GM19099 (cell line): ENCODE measurements around the gene USP40.

Source experiments
- POLR2A ChIP-seq: IDR thresholded peaks from 3 replicates; pipeline ENCODE4 v1.6.1; 2011; ENCODE audit warnings: low read depth; ENCODE audit not compliant: insufficient read length; ENCODE audit errors: extremely low read depth

Gene USP40

DNA sequence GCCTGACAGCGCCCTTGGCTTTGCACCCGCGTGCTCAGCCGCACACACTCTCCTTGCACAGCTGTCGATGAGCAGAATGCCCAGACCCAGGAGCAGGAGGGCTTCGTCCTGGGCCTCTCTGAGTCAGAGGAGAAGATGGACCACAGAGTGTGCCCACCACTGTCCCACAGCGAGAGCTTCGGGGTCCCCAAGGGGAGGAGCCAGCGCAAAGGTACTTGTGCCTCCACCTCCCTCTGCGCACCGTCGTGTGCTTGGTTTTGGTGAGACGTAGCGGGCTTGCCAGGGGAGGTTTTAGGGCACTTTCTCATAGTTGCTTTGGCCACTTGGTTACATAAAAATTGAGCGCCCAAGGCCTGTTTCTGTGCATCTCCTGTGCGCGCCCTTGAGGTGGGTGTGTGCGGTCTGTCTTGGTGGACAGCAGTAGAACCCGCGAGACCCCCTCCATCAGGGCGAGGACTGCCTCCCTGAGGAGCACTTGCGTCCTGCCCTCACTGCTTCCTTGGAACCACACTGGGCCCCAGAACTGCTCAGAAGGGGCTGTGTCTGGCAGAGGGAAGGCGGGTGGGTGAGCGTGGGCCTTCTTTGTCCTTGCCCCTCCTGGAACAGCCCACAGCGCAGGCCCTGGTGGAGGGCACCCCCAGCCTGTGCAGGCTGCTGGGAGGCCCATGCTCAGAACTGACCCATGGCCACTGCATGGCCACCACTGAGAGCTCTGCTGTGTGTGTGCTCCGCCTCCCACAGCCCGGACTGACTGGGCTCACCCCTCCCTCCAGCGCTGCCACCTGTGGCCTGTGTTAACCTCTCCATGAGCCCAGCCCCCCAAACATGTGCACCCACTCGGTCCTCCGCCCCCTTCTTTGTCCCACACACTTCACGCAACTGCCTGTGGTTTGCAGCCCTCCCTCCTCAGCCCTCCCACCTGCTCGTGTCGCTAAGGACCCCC lies 116.4 kb downstream of the USP40 start:
- no peak for TF ChIP-seq POLR2A

DNA sequence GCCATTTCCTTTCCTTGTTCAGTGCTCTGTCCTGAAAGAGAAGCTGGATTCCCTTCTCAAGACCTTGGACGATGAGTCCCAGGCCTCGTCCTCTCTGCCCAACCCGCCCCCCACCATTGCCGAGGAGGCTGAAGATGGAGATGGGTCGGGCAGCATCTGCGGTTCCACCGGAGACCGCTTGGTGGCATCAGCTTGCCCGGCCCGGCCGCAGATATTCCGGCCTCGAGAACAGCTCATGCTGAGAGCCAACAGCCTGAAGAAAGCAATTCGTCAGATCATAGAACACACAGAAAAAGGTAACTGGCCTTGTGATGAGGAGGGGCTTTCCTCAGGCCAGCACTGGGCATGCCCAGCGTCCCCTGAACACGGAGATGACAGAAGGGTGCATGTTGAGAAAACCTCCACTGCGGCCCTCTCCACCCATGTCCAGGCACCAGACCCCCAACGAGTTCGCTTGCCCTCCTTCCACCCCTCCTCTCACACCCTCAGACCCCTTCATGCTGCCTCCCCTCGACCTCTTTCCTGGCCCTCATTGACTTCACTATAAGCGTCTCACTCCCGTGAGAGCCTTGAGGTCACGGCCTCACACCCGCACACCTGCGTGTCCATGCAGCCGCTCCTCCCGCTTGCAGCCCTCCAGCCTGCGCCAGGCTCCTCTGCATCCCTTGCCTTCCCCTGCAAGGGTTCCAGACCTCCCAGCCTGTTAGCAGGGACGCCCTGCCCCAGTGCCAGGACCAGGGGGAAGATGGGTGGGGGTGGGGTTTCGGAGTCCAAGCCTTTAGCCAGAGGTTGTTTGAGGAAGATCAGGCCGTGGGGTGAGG lies 117.3 kb downstream of the USP40 start:
- no peak for TF ChIP-seq POLR2A

DNA sequence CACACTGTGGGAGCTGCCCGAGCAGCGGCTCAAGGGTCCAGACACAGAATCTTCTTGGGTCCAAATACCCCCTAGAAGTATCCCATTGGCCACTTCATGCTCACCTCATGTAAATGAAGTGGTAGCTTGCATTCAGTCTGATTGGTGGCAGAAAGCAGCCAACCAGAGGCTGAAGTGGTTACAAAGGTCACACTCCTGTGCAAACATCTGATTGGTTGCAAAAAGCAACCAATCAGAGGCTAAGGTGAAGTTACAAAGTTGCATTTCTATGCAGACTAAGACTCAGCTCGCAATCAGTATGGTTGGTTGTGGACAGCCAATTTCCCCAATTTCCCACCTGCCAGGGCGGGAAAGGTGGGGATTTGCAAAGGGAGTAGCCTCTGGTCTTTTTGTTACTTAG lies 118.0 kb downstream of the USP40 start:
- no peak for TF ChIP-seq POLR2A

DNA sequence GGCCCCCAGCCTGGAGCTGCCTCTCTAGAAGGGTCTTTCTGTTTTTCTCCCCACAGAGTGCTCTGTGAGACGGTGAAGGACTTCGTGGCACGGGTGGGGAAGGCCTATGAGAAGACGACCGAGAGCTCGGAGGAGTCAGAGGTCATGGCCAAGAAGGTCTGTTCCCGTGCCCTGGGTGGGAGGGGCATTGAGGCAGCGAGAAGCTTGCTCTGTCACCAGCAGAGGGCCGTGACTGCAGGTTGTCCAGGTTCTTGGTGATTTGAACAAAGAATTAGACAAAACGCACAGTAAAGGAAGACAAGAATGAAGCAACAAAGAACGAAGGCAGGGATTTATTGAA lies 118.4 kb downstream of the USP40 start:
- no peak for TF ChIP-seq POLR2A

DNA sequence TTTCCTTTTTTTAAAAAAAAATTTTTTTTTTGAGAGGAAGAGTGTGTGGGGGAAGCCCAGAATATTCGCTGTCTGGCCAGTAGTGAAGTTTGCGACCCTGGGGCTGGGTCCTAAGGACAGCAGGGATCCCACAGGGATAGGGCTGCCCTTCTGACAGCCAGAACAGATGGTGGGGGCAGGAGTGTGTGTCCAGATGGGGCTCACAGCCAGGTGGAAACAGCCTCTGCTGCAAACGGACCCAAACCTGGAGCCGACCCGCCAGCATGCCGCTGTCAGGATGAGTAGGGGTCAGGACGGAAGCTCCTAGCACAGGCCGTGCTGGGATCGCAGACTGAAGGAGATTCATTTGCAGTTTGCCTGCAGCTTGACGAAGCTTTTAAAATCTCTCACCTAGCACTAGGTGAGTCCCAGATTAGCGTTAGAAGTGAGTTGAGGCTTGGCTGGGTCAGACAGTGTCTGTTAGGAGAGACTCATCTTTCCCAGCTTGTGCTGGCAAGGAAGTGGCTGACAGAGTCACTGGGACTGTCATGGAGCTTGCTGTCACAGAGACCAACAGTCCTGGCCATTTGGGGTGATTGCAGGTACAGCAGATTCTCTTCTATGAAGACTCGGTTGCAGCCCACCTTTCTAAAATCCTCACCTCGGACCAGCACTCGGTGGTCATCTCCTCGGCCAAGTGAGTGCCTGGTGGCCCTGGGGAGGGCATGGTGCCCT lies 118.9 kb downstream of the USP40 start:
- no peak for TF ChIP-seq POLR2A

DNA sequence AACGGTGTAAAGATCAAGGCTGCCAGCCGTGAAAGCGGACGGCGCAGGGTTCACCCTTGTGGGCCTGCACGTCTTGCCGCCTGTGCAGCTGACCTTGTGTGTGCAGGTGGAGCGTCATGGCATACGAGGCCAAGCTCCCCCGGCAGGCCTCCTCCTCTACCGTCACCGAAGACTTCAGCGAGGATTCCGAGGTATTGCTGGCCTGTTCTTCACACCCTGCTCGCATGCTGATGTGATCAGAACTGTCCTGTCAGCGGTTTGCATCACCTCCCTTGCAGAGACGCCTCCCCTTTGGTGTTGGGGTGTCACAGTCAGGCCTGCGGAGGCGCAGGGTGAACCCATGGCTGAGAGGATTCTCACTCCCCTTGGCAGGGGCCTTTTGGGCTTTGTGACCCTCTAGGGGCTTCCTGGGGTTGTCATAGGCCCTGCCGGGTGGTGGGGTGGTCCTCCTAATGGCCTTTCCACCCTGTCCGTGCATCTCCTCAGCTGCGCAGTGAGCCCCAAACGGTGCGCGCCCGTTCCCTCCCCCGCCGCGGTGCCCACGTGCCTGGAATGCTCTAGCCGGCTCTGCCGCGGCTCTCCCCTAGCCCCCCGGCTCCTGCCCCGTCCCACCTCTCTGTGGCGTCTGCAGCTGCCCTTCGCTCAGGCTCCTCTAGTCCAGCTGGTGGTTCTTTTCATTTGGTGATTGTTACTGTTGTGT lies 119.8 kb downstream of the USP40 start:
- TF ChIP-seq POLR2A = no peak

DNA sequence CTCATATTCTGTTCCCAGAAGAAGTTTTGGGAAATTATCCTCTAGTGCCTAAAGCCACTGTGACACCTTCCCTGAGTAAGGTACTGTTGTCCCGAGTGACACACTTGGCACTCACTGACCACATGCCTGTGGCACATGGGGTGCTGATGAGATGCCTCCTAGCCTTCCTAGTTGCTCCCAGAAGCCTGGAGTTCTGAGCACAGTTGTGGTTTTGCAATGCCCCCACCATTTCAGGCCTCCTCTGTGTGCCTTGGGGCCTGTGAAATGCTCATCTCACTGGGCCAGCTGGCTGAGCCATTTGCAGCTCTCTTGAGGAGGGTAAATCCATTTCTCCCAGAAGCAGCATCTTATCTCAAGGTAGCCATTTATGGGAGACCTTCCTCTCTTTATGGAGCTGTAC lies 120.5 kb downstream of the USP40 start:
- no peak for TF ChIP-seq POLR2A

DNA sequence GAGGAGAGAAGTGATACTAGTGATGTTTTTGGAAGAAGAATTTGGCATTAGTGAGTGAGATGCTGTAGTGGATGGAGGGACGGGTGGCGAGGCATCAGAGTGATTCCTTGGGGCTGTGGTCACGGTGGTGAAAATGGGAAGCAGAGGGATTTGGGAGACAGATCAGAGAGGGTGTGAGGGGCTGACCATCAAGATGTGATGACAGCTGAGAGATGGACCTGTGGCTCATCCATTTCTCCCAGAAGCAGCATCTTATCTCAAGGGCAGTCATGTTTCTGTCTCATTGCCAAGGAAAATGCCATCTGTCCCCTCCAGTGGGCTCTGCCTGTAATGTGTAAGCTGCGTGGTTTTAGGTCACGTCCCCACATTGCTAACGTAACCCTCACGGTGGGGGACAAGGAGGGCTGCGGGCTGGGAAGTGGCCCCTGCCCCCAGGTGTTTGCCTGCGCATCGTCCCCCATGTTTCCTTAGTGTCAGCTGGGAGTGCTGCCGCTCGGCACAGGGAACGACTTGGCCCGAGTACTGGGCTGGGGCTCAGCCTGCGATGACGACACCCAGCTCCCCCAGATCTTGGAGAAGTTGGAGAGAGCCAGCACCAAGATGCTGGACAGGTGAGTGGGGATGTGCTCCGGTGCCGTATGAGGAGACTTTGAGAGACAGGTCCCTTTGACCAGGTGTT lies 121.3 kb downstream of the USP40 start:
- TF ChIP-seq POLR2A = no peak

DNA sequence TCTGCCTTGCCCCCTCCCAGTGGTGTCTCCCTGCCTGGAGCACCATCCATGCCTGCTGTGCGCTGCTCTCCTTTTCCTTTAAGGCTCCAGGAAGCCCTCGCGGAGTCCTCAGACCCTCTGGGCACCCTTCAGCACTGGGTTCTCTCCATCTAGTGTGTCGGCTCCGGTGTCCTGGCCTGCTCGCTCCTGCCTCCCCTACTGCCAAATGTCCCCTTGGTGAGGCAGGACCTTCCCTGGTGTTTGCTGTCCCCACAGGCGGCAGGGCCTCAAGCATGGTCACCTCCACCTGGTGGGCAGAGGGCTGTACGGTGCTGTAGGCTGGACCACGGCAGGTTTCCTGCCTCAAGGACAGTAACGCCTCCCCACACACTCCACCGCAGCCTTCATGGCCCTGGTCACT lies 122.1 kb downstream of the USP40 start:
- no peak for TF ChIP-seq POLR2A

DNA sequence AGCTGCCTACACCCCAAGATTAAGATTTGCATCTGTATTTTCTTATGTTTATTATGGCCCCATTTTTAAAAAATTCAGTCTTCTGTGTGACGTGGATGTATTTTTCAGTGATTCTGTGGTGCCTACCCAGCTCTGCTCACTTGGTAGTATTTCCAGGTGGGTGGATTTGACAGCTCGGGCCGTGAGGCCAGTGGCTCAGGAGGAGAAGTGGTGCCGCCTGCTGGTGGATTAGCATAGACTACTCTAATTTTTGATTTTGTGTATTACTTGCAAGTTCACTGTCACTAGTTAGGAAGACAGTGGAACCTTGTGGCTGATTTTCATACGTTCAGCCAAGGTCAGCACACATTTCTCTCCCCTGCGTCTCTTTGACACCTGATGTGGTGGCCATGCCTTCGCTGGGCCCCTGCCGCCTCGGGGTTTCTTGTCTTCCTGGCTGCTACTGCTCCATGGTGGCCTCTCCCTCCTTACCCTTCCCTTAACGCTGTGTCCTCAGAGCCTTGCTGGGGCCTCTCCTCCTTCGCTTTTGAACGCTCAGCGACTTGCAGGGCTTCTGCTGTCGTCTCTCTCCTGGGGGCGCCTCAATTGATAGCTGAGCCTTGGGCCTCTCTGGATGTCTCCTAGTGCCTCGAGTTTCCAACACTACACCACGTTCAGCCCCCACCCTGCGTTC lies 122.9 kb downstream of the USP40 start:
- no peak for TF ChIP-seq POLR2A

DNA sequence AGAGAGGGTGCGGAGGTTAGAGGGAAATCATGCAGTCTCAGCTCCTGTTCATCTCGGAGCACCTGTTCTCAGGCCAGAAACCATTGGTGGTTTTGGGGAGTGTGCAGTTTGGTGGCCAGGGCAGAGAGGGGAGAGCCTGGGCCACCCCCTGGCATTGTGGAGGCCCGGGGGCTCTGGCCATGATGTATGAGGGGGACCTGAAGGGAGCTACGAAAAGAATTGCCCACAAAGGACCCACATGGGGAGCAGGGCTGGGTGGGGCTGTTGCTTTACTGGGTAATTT lies 124.6 kb downstream of the USP40 start:
- no peak for TF ChIP-seq POLR2A

DNA sequence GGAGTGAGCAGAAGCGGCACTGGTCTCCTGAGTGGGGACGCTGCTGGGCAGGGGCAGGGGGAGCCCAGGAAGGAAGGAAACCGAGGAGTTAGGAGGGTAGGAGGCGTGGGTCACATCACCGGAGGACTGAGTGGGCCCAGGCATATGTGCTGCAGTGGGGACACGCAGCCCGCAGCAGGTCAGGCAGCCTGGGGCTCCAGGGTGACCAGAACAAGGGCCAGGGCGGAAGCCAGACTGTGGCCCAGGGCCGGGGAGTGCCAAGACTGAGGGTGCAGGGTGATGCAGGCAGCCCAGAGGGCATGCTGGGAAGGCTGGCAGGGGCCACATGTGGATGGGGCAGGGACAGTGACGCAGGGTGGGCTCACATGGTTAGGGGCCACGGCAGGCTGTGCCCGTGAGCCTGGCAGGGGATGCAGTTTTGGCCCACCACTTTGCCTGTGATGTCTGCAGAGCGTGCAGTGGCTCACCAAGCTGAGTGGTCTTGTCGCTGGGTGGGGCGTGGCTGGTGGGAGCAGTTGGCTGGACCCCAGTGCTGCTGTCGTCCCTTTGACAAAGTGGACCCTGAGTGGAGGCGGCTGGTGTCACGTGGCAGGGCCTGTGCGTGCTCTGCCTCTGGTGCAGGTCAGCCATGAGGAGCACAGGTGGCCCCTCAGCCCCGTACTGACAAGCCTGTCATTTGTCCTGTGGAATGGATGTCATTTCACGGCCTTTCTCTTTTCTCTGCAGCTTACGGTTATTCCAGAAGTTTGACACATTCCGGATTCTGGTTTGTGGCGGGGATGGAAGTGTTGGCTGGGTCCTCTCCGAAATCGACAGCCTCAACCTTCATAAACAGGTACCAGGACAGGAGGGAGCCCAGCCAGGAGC lies 125.2 kb downstream of the USP40 start:
- no peak for TF ChIP-seq POLR2A

DNA sequence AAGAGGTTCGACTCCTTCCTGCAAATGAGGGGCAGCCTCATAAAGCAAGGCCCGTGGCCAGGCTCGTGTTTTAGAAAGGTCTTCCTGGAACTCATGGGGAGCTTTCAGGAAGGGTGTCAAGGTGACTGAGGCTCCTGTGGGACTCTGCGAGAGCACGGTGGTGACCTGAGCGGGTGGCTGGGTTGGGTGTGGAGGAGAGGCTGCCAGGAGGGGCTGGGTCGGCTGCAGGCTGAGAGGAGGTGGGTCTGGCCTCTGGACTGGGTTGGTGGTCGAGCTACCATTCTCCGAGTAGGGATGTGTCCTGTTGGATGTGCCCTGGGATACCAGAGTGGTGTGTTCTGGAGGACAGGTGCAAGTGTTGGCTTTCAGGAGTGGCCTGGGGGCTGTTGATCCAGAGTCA lies 125.9 kb downstream of the USP40 start:
- no peak for TF ChIP-seq POLR2A

DNA sequence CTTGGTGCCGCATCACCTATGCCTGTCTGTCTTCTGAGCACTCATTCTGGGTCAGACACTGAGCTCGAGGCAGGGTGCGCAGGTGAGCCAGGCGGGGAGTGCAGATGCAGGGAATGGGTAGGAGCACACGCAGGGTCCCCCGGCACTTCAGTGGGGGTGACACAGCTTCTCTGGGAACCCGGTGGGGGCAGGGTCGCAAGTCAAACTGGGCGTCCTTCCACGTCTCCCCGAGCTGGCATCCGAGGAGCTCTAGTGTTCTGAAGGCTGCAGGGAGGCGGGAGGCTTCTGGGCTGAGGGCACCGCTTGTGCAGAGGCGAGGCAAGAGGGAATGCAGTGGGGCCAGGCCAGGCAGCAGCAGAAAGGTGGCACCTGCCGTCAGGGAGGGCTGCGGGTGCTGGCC lies 126.3 kb downstream of the USP40 start:
- TF ChIP-seq POLR2A = no peak

DNA sequence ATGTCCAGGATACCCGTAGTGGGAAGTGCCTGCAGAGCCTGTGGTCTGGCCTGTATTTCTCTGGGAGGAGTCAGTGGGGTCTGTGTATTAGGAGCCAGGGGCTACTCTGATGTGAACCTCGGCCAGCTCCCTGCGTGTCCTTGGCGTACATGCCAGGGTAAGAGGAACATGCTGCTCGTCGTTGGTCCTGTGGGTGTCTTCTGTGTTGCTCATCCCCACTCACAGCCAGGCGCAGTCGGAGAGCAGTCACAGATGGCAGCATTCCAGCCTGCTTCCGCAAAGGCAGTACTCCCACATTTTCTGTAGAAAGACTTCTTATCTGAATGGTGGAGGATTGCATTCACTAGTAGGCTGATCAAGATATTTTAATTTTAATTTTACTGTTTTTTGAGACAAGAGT lies 127.4 kb downstream of the USP40 start:
- TF ChIP-seq POLR2A = no peak
